Activated CD4-positive, alpha-beta T cell treated with anti-CD3 and anti-CD28 coated beads, Interleukin-2, Interleukin-6, amounts not matched to agents 100 ng/mL and 50 ng/mL, durations not matched to agents 16 hours and 8 hours (primary cell): ENCODE results near the gene LAP3.
A peak's percentile ranks its signal among the peaks of the same experiment; 100 is the strongest.
"Not testable (repeated sequence)": the region's sequence is repeated elsewhere in the genome, so short reads cannot be mapped to it uniquely, and the experiment has no call there.

ENCODE experiments used
- DNase-seq: peaks from one replicate; pipeline ENCODE4 v3.0.0-alpha.2; 2020

LAP3 gene

DNA sequence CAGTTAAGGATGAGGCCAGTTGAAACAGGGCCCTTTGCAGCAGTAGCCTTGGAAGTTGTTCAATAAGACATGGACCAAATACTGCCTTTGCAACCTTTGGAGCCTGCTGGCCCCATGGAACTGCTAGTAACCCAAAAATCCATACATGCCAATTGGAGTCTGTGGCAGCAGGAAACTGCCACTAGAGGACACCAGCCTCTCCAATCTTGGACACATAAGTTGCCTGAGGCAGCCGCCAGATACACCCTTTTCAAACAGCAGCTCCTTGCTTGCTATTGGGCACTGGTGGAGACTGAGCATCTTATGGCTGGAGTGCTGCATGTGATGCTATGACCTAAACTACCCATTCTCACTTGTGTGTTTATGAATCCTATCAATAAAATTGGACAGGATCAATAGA, 14.8 kb upstream of the LAP3 start:
- DNase-seq, result no peak

GRCh38 chr4:17565846-17566245, 11.2 kb upstream of the LAP3 start:
- no peak for DNase-seq

GRCh38 chr4:17567271-17567670, 9.7 kb upstream of the LAP3 start:
- no peak for DNase-seq

GRCh38 chr4:17574206-17574605, 2.8 kb upstream of the LAP3 start:
- no peak for DNase-seq

- not testable (repeated sequence) for DNase-seq
These were observed 1.8 kb upstream of the LAP3 start for GRCh38 chr4:17575177-17575576.

DNA sequence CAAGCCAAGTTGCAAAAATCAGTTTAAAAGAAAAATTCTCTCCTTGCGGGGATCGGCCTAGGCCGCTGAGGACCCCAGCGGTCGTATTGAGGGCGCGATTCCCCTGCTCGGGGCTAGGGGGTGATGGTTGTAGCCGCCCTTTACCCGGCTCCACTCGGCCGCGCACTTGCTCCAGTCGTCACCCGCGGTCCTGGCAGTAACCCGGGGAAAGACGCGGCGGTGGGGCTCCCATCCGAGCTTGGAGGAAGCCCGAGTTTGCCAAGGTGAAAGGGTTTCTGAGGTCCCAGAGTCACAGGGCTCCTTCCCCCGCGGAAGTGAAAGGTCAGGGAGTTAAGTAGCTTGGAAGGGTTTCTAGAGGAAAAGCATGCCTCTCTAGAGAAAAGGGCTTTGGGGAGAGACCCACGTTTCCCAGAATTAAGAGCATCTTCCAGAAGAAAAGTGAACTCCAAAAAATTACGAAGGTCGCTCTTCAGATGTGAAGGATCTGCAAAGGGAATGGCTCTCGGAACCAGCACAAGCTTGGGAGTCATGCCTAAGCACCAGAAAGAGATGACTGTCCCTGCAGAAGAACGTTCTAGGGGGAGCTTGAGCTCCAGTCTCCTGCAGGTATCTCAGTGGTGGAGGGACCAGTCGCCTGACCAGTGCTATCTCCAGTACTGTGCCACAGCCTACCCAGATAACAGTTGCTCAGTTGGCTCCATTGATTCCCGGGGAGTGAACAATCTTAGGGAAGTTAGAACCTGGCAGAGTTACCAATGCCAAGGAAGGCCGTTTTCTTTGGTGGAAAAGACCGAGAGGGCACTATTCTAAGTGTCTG, 875 bp downstream of the LAP3 start:
- DNase-seq, result peak; percentile 25

DNA sequence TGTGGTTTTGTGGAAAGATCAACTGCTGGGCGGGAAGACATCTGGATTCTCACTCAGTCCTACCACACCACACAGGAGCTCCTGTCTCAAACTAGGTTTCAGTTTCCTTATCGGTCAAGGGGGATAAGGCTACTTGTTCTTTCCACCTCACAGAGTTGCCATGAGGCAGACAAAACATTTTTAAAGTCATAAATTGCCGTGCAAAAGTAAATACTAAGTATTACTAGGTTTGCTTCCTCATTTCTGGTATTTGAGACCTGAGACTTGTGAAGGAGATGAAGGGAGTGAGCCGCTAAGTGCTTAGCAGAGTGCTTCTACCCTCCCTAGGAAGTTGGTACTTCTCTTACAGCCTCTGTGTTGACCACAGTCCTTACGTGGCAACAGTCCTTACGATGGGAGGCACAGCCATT, 1.5 kb downstream of the LAP3 start:
- DNase-seq, result peak; percentile 64

- DNase-seq, result no peak
These were observed 4.0 kb downstream of the LAP3 start for GRCh38 chr4:17580969-17581368.

DNA sequence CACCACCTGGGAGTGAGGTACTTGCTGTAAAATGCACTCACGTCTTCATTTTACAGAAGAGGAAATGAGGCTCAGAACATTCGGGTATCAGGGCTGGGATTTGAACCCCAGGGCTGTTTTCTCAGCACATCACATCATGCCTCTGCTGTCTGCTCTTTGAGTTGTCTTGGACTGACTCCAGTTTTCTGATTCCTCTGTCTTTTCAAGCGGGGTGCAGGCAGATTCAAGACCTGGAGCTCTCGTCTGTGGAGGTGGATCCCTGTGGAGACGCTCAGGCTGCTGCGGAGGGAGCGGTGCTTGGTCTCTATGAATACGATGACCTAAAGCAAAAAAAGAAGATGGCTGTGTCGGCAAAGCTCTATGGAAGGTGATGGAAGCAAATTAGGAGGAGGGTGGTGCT, 6.3 kb downstream of the LAP3 start:
- no peak for DNase-seq

DNA sequence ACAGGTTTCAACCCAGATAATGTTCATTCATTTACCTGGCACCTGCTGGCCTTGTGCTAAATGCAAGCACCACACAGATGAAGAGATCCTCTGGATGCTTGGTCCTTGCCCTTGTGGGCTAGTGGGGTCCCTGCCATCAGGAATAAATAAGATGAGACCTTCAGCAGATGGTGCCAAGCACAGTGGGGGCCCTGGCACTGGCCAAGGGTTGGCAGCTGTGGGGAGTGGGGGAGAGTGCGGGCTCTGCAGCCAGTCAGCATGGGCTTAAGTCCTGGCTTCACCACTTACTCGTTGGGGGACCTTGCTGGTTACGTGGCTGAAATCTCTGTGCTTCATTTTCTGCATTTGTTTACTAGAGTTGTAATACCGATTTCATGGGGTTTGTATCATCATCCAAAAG, 6.9 kb downstream of the LAP3 start:
- no peak for DNase-seq

- no peak for DNase-seq
These were observed 7.7 kb downstream of the LAP3 start for GRCh38 chr4:17584521-17585213.

DNA sequence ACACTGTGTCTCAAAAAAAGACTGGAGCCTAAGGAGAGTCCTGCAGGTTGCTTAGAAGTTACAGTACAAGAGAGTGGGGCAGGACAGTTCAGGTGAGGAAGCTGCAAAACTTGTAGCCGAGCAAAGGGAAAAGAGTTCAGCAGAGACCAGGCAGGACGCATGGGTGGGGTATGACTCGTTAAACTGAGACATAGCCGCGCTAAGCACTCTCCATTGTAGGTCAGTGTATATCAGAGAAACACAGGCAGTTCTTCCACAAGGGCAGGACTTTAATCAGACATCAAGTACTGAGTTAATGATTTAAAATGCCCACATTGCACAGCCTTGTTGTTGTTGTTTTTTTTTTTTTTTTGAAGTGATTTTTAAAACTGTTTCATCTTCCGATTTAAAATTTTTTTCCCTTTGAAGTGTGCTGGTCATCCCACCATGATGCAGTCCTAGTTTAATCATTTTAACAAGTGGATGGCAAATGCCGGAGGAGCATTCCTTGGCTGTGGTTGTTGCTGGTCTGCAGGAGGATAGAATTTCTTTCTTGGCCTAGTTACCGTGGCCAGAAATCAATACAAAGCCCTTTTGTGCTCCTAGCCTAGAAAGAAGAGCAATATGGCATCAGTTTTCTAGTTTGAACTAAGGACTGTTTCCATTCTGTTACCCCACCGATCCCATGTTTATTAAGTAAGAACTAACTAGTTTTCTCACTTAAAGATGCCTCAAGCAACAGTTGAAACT, 10.3 kb downstream of the LAP3 start:
- no peak for DNase-seq

GRCh38 chr4:17589355-17589754, 12.4 kb downstream of the LAP3 start:
- DNase-seq, result no peak

GRCh38 chr4:17595471-17596005, 18.5 kb downstream of the LAP3 start:
- DNase-seq, result no peak

GRCh38 chr4:17597517-17597916, 20.5 kb downstream of the LAP3 start:
- DNase-seq, result no peak

DNA sequence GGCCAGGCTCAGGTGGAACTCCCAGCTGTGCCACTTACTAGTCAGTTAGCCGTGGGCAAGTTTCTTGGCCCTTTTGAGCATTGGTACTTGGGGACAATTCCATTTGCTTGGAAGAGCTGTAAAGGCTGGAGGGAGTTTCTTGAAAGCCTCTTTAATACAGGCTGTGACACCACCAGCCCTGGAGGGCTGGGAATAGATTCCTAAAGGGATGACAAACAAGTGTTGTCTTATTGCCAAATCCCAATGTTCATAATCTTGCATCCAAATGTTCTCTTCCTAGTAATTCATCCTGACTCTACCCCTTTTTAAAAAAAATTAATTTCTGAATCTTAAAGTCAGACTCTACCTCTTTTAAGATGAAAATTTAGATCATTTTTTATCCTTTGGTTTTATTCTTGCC, 22.8 kb downstream of the LAP3 start:
- DNase-seq, result no peak

DNA sequence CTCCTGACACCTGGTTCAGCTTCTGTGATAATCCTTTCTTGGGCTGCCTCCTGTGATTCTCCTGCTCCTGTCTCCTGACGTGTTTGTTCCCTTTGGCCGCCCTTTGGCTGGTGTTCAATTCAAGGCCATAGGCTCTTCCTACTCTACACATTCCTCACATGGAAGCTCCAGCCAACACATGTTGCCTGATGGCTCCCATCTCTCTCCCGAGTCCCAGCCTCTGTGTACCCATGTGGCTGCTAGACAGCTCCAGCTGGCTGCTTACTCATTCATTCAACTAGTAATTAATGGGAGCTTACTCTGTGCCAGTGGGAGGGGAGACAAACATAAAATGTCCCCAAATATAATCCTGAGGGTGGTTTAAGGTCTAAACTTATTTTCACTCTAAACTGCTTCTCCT, 28.2 kb downstream of the LAP3 start:
- no peak for DNase-seq

DNA sequence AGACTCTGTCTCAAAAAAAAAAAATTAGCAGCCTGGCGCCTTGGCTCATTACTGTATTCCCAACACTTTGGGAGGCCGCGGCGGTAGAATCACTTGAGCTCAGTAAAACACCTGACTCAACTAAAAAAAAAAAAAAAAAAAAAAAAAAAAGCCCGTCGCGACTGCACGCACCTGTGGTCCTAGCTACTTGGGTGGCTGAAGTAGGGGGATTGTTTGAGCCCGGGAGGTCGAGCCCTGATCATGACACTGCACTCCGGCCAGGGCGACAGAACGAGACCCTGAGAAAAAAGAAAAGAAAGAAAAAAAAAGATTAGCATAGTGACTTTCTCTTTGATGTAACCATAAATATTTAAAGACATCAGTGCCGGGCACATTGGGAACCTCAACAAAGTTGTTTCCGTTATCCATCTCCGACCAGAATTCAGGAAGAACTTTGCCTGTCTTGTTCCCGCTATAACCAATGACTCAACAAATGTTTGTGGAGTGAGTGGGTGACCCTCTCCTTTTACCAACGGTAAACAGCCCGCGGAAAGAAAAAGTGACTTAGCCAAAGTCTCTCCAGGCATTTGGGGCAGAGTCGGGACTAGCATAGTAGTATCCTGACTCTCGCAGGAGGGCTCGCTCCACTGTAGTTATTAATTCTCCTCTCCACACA, 36.9 kb downstream of the LAP3 start:
- DNase-seq, result no peak

DNA sequence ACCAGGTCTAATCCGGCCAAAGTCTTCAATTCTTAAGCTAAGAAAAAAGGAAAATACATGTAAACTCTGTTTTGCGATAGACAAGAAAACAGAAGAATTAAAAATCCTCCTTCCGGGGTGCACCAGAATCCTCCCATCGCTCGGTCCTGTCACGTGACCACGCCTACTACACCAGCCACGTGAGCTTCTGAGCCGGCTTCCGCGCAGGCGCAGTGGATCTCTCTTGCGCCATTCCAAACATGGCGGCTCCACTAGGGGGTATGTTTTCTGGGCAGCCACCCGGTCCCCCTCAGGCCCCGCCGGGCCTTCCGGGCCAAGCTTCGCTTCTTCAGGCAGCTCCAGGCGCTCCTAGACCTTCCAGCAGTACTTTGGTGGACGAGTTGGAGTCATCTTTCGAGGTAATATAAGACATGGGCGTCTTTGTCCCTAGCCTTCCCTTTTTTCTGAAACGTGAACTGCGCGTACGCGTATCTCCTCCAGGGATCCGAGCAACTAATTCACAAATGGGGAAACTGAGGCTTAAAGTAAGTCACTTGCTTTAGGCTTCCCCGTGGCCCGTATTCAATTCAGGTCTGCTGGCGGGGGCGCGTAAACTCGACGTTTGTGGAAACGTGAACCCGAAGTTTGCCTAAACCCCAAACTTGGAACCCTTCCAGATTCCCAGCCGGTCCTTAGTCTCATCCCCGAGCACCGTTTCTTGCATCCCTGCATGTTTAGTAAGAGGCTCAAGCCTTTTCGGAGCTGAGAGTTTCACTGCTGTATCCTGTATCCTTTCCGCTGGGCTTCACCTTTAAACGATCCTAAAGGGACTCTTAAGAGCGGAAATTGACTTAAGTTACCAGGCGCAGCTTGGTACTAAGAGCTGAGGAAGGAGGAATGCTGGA, 37.7 kb downstream of the LAP3 start, which contains the start of gene MED28:
MED28 (plus strand) TSS at position 226 of the 884 bp plus-strand sequence; CDS start at position 240, 14 bp downstream.
- peak; percentile 96 for DNase-seq

DNA sequence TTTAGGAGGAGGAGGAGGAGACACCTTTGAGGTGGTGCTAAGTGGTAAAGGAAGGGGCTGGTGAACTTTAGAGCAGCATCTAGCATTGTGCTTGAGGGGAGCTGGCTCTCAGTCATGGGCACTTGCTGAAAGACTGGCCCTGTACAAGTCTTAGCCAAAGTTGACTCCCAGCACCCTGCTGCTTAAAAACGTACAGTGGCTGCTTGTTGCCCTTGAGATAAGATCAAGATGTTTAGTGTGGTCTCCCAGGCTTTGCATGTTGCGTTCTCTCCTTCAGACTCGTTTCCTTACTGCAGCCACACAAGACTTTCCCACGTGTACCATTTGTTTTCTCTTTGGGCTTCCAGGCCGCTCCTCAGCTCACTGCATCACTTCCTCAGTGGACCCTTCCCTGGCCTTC, 39.3 kb downstream of the LAP3 start:
- DNase-seq, result peak; percentile 6

GRCh38 chr4:17618926-17619325, 41.9 kb downstream of the LAP3 start:
- no peak for DNase-seq
